NCI-H1694 treated with DMSO at 0.1 percent for 48 hours (cell line): Measurements from ENCODE around the gene ARFRP1.
"Not testable (repeated sequence)": the region's sequence is repeated elsewhere in the genome, so short reads cannot be mapped to it uniquely, and the experiment has no call there.

Source experiments
- DNase-seq: peaks from one replicate; lab custom pipeline; 2025; lab: John Stamatoyannopoulos, UW

The ARFRP1 gene

GRCh38 chr20:63732118-63733095 lies 24.6 kb upstream of the ARFRP1 start:
- no peak for DNase-seq

- no peak for DNase-seq
These were observed 23.6 kb upstream of the ARFRP1 start for GRCh38 chr20:63731410-63731809.

- not testable (repeated sequence) for DNase-seq
These were observed 22.5 kb upstream of the ARFRP1 start for GRCh38 chr20:63730189-63730733.

DNA sequence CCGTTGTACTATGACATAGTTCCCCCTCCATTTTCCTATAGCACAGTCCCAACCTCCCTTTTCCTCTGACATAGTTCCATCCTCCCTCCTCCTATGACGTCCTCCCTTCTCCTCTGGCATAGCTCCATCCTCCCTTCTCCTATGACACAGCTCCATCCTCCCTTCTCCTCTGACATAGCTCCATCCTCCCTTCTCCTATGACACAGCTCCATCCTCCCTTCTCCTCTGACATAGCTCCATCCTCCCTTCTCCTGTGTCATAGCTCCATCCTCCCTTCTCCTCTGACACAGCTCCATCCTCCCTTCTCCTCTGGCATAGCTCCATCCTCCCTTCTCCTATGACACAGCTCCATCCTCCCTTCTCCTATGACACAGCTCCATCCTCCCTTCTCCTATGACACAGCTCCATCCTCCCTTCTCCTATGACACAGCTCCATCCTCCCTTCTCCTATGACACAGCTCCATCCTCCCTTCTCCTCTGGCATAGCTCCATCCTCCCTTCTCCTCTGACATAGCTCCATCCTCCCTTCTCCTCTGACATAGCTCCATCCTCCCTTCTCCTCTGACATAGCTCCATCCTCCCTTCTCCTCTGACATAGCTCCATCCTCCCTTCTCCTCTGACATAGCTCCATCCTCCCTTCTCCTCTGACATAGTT lies 15.3 kb upstream of the ARFRP1 start:
- not testable (repeated sequence) for DNase-seq

DNA sequence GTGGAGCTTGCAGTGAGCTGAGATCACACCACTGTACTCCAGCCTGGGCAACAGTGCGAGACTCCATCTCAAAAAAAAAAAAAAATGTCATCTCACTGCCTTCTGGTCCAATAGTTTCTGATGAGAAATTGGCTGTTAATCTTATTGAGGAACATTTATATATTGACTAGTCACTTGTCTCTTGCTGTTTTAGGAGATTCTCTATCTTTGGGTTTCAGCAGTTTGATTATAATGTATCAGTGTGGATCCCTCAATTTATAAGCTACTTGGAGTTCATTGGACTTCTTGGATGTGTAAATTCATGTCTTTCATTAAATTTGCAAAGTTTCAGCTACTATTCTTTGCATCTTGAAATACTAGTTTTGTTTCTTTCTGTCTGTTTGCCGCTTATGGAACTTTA lies 11.2 kb upstream of the ARFRP1 start:
- no peak for DNase-seq

DNA sequence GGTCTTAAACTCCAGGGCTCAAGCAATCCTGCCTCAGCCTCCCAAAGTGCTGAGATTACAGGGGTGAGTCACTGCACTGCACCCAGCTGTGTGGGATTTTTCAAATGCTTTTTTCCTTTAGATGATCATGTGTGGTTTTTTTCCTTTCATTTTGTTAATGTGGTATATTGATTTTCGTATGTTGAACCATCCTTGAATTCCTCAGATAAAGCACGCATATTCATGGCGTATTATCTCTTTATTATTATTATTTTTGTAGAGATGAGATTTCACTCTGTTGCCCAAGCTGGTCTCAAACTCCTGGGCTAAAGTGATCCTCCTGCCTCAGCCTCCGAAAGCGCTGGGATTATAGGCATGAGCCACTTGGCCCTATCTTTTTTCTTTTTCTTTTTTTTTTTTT lies 7.1 kb upstream of the ARFRP1 start:
- no peak for DNase-seq

GRCh38 chr20:63712191-63712590 lies 4.4 kb upstream of the ARFRP1 start:
- no peak for DNase-seq

DNA sequence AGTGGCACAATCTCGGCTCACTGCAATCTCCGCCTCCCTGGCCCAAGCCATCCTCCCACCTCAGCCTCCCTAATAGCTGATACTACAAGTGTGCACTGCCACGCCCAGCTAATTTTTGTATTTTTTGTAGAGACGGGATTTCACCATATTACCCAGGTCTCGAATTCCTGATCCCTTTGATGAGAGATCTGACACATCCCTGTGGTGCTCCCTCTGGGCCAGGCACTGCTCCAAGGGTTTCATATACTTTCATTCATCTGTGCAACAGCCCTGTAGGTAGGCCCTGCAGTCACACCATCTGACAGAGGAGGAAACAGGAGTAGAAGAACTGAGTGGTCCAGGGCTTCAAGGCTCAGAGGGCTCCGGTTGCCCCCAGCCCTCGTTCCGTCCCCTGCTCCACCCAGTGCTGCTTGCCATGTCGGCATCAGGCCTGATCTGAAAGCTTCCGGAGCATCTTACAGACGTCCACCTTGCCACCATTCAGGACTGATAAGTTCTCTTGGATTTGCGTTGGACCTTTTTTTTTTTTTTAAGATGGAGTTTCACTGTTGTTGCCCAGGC lies 3.4 kb upstream of the ARFRP1 start:
- no peak for DNase-seq

DNA sequence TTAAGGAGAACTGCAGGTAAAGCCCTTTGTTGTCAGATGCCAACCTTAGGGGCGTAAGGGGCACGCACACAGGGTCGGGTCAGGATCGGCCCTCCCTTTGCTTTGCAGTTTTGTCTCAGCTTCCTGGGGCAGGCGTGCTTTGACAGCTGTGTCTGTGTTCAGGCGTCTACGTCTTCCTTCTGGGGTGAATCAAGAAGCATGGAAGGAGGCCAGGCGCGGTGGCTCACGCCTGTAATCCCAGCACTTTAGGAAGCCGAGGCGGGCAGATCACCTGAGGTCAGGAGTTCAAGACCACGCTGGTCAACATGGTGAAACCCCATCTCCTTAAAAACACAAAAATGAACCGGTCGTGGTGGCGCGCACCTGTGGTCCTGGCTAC lies 1.4 kb upstream of the ARFRP1 start:
- DNase-seq: no peak

DNA sequence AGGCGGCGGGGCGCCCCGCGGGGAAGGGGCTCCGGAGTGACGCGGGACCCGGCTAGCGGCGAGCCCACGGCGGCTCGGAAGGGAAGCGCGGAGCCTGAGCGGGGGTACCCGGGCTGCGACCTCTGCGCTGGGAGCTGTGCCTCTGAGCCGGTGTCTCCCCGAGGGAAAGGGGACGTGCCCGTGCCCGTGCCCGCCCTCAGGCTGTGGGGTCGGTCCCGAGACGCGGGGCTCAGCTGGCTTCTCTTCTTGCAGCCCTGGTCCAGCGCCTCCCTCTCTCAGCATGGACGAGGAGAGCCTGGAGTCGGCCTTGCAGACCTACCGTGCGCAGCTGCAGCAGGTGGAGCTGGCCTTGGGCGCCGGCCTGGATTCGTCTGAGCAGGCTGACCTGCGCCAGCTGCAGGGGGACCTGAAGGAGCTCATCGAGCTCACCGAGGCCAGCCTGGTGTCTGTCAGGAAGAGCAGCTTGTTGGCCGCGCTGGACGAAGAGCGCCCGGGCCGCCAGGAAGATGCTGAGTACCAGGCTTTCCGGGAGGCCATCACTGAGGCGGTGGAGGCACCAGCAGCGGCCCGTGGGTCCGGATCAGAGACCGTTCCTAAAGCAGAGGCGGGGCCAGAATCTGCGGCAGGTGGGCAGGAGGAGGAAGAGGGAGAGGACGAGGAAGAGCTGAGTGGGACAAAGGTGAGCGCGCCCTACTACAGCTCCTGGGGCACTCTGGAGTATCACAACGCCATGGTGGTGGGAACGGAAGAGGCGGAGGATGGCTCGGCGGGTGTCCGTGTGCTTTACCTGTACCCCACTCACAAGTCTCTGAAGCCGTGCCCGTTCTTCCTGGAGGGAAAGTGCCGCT lies 749 bp upstream of the ARFRP1 start:
- DNase-seq: no peak

DNA sequence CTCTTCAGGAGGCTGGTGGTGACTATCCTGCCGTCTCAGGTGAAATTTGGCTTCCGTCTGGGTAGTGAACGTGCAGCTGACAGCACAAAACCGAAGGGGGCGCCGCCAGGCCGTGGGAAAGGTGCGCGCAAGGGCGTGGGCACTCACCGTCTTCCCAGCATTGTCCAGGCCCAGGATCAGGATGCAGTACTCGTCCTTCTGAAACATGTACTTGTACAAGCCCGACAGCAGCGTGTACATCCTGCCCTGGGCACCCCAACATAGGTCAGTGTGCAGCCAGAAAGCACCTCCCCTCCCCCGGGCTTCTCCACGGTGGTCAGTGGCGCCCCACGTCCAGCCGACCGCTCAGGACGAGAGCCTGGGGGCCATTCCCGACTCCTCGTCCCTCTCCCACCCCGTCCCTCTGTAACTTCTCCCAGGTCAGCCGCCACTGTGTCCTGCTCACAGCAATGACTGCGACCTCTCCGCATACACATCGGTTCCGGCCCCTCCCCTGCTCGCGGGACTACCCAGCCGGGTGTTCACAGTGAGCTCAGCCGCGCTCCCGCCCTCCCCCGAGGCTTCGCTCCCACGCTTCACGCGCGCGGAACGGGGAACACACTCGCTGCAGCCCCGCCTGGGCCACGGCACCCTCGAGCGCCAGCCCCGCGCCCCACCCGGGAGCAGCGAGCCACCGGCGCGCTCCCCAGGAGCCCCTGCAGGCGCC lies 771 bp downstream of the ARFRP1 start:
- peak; percentile 11 for DNase-seq

GRCh38 chr20:63706027-63706695 lies 1.6 kb downstream of the ARFRP1 start:
- DNase-seq: no peak

DNA sequence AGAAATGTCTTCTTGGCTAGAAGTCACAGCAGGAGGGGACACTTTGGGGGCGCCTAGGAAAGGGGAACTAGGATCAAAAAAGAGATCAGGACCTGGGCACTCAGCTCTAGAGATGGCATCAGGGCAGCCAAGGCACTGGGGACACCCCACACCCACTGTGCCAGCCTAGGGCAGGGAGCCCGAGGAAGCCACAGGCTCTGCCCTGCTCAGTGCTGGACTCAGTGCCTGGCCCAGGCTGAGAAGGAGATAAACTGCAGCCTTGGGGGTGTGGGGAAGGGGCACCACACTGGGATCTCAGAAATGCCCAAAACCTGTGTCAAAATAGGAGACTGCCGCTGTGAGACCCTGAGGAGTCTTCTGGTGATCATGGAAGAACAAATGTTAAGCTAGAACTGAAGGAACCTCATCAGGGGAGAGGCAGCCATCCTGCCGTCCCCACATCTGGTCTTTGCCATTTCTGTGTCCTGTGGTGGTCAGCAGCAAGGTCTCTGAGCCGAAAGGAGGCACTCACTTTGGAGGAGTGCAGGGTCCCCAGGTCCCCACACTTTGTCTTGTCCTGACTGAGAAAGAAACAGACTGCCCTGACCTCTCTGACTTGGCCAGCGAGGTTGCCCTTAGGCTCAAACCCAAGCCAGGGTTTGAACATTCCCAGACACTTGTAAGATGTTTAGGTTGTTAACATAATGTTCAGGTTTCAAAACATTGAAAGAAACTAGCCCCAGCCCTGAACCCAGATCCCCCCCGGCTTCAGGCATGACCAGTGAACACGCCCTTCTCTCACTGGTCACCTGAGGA lies 2.3 kb downstream of the ARFRP1 start:
- DNase-seq: no peak

DNA sequence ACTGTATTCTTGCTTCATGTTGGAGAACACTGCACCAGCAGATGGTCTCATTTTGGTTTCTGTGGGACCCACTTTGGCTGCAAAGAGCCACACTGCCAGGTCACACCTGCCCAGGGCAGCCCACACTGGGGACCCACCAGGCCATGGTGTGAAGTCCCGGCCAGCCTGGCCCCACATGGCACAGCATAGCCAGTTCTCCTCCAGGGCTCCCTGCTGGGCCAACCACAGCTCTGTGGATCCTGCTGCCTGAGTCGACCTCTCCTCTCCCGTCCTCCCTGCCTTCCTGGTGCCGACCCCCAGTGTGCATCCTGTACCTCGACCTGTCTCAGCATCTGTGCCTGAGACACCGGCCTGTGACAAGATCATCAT lies 3.0 kb downstream of the ARFRP1 start:
- no peak for DNase-seq

DNA sequence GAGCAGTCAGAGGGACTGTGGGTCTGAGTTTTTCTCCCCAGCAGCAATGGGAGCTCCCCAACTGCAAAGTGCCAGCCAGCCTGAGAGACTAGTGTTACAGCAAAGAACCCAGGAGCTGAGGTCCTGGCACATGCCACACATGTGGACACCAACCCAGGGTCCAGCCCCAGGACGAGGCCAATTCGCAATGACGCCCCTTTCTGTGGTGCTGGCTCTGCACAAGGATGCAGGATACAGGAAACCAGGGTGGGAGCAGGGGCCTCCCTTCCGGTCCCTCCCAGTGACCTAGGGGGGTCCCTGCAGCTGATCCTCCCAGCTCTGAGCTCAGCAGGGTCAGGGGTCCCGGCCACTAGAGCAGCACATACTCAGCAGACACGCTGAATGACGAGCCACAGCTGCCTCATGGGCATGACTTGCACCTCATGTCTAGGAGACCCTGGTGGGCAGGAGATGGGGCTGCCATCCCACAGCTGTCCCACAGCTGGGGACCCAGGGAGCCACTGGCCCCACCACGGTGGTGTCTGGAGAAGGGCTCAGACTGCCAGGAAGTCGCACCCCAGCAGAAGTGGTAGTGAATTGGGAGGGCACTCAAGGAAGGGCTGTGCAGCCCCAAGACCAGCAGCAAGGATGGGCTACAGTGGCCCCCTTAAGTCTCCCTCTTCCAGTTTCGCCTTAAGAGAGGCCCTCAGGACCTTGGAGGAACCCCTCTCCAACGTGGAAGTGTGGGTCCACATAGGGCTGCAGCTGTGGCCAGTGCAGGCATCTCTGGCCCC lies 3.6 kb downstream of the ARFRP1 start:
- no peak for DNase-seq

- DNase-seq: no peak
These were observed 4.3 kb downstream of the ARFRP1 start for GRCh38 chr20:63703471-63703975.

DNA sequence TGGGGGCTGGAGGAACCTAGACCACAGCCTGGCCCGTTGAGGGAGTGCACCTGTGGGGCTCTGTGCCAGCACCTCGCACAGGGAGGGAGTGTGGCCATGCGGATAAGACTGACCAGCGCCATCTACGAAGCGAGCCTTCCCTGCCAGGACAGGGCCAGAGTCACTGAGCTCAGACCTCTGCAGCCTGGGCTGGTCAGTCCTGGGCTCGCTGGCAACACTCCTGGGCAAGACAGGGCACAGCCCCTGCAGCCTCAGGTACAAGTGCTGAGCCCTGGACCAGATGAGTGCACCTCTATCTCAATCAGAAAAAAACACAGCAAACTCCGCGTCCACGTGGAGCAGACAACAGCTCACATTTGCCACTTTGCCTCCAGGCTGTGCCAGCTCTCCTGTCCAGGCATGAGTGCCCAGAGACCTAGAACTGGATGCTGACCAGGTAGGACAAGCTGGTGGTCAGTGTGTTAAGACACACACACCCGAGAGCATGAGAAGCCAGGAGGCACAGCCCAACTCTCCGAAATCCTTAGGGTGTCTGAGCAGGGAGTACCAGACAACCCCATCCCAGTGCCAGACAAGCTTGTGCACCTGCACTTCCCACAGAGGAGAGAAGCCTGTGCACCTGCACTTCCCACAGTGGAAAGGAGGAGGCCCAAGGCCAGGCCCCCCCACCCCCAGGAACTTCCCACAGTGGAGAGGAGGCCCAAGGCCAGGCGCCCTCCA lies 4.9 kb downstream of the ARFRP1 start:
- DNase-seq: no peak

GRCh38 chr20:63702036-63702665 lies 5.6 kb downstream of the ARFRP1 start:
- no peak for DNase-seq
